ENCODE data around the gene OR10A6. TPM values are rescaled to one million over a fixed set of nuclear protein-coding genes. Genes with fewer than 3 reads are reported as not detected.

The OR10A6 gene
- polyA plus RNA-seq, 1 donor (not counting 4 experiments of a cell fraction or from before 2014, with no cell fraction given) = 0.26 TPM

GRCh38 chr11:7904917-7905316, 26.2 kb downstream of the OR10A6 start:
- H3K9ac ChIP-seq (ENCODE audit: control insufficient read depth, extremely low read depth, insufficient read depth, low read length) = peak overlapping the region; percentile 55
- no peaks in the 10 kb centered on the region for H3K9me1 ChIP-seq (ENCODE audit: control insufficient read depth, extremely low read depth, insufficient read depth, low read length)
- H3K36me3 ChIP-seq (ENCODE audit: control insufficient read depth in 2 of 2, extremely low read depth in 1 of 2, insufficient read depth in 2 of 2, low read length in 2 of 2) = peaks cover under 1% of the 10 kb centered on the region in 2 experiments
- no peaks in the 10 kb centered on the region for H3K27me3 ChIP-seq (ENCODE audit: control insufficient read depth, extremely low read depth, insufficient read depth, low read length)
- TF ChIP-seq CTCF (optimal IDR thresholded peaks at IDR 0.05 in 1 of 3, IDR thresholded peaks at IDR 0.05 in 1 of 3, conservative IDR thresholded peaks at IDR 0.05 in 1 of 3; ENCODE audit: extremely low read depth in 1 of 3, insufficient read depth in 2 of 3, low read length in 3 of 3) (peak in 2 of 3 experiments; percentile 34 to 40), EZH2 (IDR thresholded peaks at IDR 0.05; ENCODE audit: low read length) (no peak)
- H3K27ac ChIP-seq (ENCODE audit: control insufficient read depth, insufficient read depth, low read length) = no peak overlapping the region
- peak overlapping the region; percentile 62 for H2AFZ ChIP-seq (ENCODE audit: control insufficient read depth, low read length)
- peak overlapping the region; percentile 93 for H3K4me2 ChIP-seq (ENCODE audit: control insufficient read depth, extremely low read depth, insufficient read depth, low read depth, low read length)
- no peaks in the 10 kb centered on the region for H3K9me3 ChIP-seq (ENCODE audit: control insufficient read depth, low read depth, low read length)
- DNase-seq (ENCODE audit: low read depth, low spot score) (no peak), FAIRE-seq (no peak)
- peak overlapping the region; percentile 38 to 78 (median 70) for H3K4me3 ChIP-seq (ENCODE audit: control insufficient read depth in 2 of 3, extremely low read depth in 1 of 3, insufficient read depth in 2 of 3, low read depth in 1 of 3, low read length in 3 of 3)
- peaks cover 8% of the 10 kb centered on the region for H3K79me2 ChIP-seq (ENCODE audit: control insufficient read depth, insufficient read depth, low read length)
- dilution Hi-C loops (cut with MboI; ENCODE audit: extremely low pct_ligation_motif_present, low sequenced_read_pairs) = no loop called here
- peaks cover 41% of the 10 kb centered on the region for H3K4me1 ChIP-seq (ENCODE audit: control insufficient read depth, extremely low read depth, insufficient read depth, low read length)
- no peaks in the 10 kb centered on the region for H4K20me1 ChIP-seq (ENCODE audit: control insufficient read depth, extremely low read depth, insufficient read depth, low read length)

GRCh38 chr11:7903940-7904339, 27.1 kb downstream of the OR10A6 start:
- H3K9me1 ChIP-seq (ENCODE audit: control insufficient read depth, extremely low read depth, insufficient read depth, low read length) = no peaks in the 10 kb centered on the region
- peaks cover 3 to 4% of the 10 kb centered on the region in 2 experiments for H3K36me3 ChIP-seq (ENCODE audit: control insufficient read depth in 2 of 2, extremely low read depth in 1 of 2, insufficient read depth in 2 of 2, low read length in 2 of 2)
- H3K27ac ChIP-seq (ENCODE audit: control insufficient read depth, insufficient read depth, low read length) = no peak overlapping the region
- no peaks in the 10 kb centered on the region for H3K9me3 ChIP-seq (ENCODE audit: control insufficient read depth, low read depth, low read length)
- H2AFZ ChIP-seq (ENCODE audit: control insufficient read depth, low read length) = no peak overlapping the region
- DNase-seq (ENCODE audit: low read depth, low spot score) (no peak), FAIRE-seq (no peak)
- H3K4me2 ChIP-seq (ENCODE audit: control insufficient read depth, extremely low read depth, insufficient read depth, low read depth, low read length) = peak overlapping the region; percentile 93
- peaks cover 37% of the 10 kb centered on the region for H3K4me1 ChIP-seq (ENCODE audit: control insufficient read depth, extremely low read depth, insufficient read depth, low read length)
- H3K27me3 ChIP-seq (ENCODE audit: control insufficient read depth, extremely low read depth, insufficient read depth, low read length) = no peaks in the 10 kb centered on the region
- H3K4me3 ChIP-seq (ENCODE audit: control insufficient read depth in 2 of 3, extremely low read depth in 1 of 3, insufficient read depth in 2 of 3, low read depth in 1 of 3, low read length in 3 of 3) = peak overlapping the region in 1 of 3 experiments; percentile 38
- H4K20me1 ChIP-seq (ENCODE audit: control insufficient read depth, extremely low read depth, insufficient read depth, low read length) = no peaks in the 10 kb centered on the region
- no peak overlapping the region for H3K9ac ChIP-seq (ENCODE audit: control insufficient read depth, extremely low read depth, insufficient read depth, low read length)
- H3K79me2 ChIP-seq (ENCODE audit: control insufficient read depth, insufficient read depth, low read length) = peaks cover 8% of the 10 kb centered on the region
- dilution Hi-C loops (cut with MboI; ENCODE audit: extremely low pct_ligation_motif_present, low sequenced_read_pairs) = no loop called here
- TF ChIP-seq EZH2 (IDR thresholded peaks at IDR 0.05; ENCODE audit: low read length) = no peak
- no peak for TF ChIP-seq CTCF (optimal IDR thresholded peaks at IDR 0.05 in 1 of 3, IDR thresholded peaks at IDR 0.05 in 1 of 3, conservative IDR thresholded peaks at IDR 0.05 in 1 of 3; ENCODE audit: extremely low read depth in 1 of 3, insufficient read depth in 2 of 3, low read length in 3 of 3)
